ENCODE results near the gene PCDHGA8. TPM values are rescaled to one million over a fixed set of nuclear protein-coding genes. Genes with fewer than 3 reads are reported as not detected.
"Not testable (repeated sequence)": the region's sequence is repeated elsewhere in the genome, so short reads cannot be mapped to it uniquely, and the experiment has no call there.

PCDHGA8 gene
- total RNA-seq, 3 donors from 2014 or later: not detected

DNA sequence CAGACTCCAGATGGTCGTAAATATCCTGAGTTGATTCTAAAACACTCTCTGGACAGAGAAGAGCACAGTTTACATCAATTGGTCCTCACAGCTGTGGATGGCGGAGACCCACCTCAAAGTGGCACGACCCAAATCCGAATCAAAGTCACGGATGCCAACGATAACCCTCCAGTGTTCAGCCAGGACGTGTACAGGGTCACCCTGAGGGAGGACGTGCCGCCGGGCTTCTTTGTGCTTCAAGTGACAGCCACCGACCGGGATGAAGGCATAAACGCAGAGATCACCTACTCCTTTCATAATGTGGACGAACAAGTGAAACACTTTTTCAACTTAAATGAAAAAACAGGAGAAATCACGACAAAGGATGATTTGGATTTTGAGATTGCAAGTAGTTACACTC is 31.7 kb upstream of the PCDHGA8 start:
- H3K9me3 Mint-ChIP-seq: peaks cover 42% of the 10 kb centered on the region
- ATAC-seq (no peak), DNase-seq (no peak)
- H3K4me1 Mint-ChIP-seq (ENCODE audit: low read depth): no peaks in the 10 kb centered on the region
- H3K4me3 Mint-ChIP-seq: no peak overlapping the region
- peaks cover 3% of the 10 kb centered on the region for H3K36me3 Mint-ChIP-seq (ENCODE audit: insufficient read depth)
- H3K27me3 Mint-ChIP-seq (ENCODE audit: low read depth): peaks cover 86% of the 10 kb centered on the region

DNA sequence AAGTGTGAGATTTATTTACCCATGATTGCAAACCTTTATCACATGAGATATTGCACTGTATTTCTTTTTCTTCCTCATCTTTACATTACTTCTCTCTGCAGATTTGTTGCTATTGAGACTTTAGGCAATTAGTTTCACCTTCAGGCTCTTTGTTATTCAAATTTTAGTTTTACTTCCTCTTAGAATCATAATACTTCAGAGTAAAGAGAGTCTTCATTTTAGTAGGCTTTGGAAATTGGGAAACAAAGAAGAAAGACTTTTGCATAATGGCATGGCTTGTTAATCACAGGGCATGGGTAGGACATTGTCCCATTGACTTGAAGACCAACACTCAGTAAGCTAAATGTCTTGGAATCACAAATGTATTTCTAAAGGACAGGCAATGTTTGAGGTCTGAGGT is 29.7 kb upstream of the PCDHGA8 start:
- no peak for DNase-seq
- Mint-ChIP-seq H3K4me3 (no peak overlapping the region), H3K4me1 (ENCODE audit: low read depth) (no peaks in the 10 kb centered on the region), H3K9me3 (peaks cover 44% of the 10 kb centered on the region), H3K36me3 (ENCODE audit: insufficient read depth) (peaks cover 3% of the 10 kb centered on the region), H3K27me3 (ENCODE audit: low read depth) (peaks cover 83% of the 10 kb centered on the region)
- no peak for ATAC-seq

DNA sequence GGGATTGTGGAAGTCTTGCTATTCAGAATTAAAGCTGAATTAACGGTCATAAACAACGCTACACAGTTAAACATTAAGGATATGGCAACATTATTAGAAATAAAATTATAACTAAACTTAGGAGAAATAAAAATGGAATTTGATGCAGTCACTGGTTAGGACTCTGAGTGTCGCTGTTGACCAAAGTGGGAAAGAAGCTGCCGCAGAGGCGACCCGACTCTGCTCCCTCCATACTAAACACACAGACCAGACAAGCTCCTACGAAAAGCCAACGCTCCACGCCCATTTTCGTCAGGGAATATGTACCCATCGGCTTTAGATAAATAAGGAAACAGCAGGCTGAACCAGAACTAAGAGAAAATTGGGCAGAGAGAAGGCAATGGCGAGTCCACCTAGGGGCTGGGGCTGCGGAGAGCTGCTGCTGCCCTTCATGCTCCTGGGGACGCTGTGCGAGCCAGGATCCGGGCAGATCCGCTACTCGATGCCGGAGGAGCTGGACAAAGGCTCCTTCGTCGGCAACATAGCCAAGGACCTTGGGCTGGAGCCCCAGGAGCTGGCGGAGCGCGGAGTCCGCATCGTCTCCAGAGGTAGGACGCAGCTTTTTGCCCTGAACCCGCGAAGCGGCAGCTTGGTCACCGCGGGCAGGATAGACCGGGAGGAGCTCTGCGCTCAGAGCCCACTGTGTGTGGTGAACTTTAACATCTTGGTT is 28.3 kb upstream of the PCDHGA8 start, which contains the start of gene PCDHGA5:
Gene PCDHGA5, plus strand, starts transcription at position 211 of the 709 bp plus-strand sequence. Its CDS starts 169 bp downstream, at position 380.
- Mint-ChIP-seq H3K27me3 (ENCODE audit: low read depth) (peaks cover 84% of the 10 kb centered on the region), H3K36me3 (ENCODE audit: insufficient read depth) (peaks cover 3% of the 10 kb centered on the region), H3K4me1 (ENCODE audit: low read depth) (no peaks in the 10 kb centered on the region), H3K9me3 (peaks cover 38% of the 10 kb centered on the region), H3K4me3 (no peak within 1 kb of the TSS)
- ATAC-seq: no peak
- no peak for DNase-seq

DNA sequence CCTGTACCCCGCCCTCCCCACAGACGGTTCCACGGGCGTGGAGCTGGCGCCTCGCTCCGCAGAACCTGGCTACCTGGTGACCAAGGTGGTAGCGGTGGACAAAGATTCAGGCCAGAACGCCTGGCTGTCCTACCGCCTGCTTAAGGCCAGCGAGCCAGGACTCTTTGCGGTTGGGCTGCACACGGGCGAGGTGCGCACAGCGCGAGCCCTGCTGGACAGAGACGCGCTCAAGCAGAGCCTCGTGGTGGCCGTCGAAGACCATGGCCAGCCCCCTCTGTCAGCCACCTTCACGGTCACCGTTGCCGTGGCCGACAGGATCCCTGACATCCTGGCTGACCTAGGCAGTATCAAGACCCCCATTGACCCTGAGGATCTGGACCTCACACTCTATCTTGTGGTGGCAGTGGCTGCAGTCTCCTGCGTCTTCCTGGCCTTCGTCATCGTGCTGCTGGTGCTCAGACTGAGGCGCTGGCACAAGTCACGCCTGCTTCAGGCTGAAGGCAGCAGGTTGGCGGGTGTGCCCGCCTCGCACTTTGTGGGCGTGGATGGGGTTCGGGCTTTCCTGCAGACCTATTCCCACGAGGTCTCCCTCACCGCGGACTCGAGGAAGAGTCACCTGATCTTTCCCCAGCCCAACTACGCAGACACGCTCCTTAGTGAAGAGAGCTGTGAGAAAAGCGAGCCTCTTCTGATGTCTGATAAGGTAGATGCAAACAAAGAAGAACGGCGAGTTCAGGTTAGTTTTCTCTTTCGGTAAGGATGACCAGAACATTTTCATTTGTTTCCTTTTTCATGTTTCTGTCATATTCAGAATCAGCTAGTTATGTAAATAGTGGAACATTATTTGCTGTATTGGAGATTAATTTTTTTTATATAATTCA is 26.2 kb upstream of the PCDHGA8 start:
- ATAC-seq (no peak), DNase-seq (no peak)
- Mint-ChIP-seq H3K27me3 (ENCODE audit: low read depth) (peaks cover 85% of the 10 kb centered on the region), H3K4me1 (ENCODE audit: low read depth) (peaks cover 2% of the 10 kb centered on the region), H3K9me3 (peaks cover 27% of the 10 kb centered on the region), H3K36me3 (ENCODE audit: insufficient read depth) (peaks cover 2% of the 10 kb centered on the region), H3K4me3 (no peak overlapping the region)

DNA sequence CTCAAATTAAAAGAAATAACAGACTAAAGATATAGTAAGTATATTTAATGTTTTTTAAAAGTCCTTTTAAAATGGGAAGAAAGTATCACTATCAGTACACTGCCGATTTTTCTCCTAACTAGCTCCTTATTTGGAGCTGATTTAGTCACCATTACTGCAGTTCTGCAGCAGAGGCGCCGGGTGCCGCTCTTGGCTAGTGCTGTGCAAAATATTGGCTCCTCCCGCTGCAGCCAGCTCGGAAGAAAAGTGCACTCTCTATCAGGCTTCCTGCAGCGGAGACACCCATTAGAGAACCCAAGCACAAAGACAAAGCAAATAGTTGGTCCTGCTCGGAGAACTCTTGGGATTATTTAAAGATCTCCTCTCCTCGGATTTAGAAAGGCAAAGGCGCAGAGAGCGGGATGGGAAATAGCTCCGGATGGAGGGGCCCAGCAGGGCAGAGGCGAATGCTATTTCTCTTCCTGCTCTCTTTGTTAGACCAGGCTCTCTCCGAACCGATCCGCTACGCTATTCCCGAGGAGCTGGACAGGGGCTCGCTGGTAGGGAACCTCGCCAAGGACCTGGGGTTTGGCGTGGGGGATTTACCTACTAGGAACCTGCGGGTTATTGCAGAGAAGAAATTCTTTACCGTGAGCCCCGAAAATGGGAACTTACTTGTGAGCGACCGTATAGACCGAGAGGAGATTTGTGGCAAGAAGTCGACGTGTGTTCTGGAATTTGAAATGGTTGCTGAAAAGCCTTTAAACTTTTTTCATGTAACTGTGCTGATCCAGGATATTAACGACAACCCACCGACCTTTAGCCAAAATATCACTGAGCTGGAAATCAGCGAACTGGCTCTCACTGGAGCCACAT is 22.2 kb upstream of the PCDHGA8 start, which contains the start of gene PCDHGB3:
Gene PCDHGB3, plus strand, starts transcription at position 249 of the 855 bp plus-strand sequence. Its CDS starts 153 bp downstream, at position 402.
- DNase-seq (no peak), ATAC-seq (peak; percentile 73 to 80)
- Mint-ChIP-seq H3K9me3 (peaks cover 26% of the 10 kb centered on the region), H3K36me3 (ENCODE audit: insufficient read depth) (peaks cover 2% of the 10 kb centered on the region), H3K27me3 (ENCODE audit: low read depth) (peaks cover 86% of the 10 kb centered on the region), H3K4me1 (ENCODE audit: low read depth) (peaks cover 2% of the 10 kb centered on the region), H3K4me3 (peak within 1 kb of the TSS; percentile 77)

DNA sequence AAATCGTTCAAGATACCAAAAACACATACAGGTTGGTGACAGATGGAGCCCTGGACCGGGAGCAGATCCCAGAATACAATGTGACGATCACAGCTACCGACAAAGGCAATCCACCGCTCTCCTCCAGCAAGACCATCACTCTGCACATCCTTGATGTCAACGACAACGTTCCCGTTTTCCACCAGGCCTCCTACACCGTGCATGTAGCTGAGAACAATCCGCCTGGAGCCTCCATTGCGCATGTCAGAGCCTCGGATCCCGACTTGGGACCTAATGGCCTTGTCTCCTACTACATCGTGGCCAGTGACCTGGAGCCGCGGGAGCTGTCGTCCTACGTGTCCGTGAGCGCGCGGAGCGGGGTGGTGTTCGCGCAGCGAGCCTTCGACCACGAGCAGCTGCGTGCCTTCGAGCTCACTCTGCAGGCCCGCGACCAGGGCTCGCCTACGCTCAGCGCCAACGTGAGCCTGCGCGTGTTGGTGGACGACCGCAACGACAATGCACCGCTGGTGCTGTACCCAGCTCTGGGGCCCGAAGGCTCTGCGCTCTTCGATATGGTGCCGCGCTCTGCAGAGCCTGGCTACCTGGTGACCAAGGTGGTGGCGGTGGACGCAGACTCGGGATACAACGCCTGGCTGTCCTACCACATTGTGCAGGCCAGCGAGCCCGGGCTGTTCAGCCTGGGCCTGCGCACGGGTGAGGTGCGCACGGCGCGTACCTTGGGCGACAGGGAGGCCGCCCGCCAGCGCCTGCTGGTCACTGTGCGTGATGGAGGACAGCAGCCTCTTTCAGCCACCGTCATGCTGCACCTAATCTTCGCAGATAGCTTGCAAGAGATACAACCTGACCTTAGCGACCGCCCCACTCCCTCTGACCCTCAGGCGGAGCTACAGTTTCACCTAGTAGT is 20.6 kb upstream of the PCDHGA8 start:
- peaks cover 85% of the 10 kb centered on the region for H3K27me3 Mint-ChIP-seq (ENCODE audit: low read depth)
- H3K36me3 Mint-ChIP-seq (ENCODE audit: insufficient read depth): peaks cover 2% of the 10 kb centered on the region

DNA sequence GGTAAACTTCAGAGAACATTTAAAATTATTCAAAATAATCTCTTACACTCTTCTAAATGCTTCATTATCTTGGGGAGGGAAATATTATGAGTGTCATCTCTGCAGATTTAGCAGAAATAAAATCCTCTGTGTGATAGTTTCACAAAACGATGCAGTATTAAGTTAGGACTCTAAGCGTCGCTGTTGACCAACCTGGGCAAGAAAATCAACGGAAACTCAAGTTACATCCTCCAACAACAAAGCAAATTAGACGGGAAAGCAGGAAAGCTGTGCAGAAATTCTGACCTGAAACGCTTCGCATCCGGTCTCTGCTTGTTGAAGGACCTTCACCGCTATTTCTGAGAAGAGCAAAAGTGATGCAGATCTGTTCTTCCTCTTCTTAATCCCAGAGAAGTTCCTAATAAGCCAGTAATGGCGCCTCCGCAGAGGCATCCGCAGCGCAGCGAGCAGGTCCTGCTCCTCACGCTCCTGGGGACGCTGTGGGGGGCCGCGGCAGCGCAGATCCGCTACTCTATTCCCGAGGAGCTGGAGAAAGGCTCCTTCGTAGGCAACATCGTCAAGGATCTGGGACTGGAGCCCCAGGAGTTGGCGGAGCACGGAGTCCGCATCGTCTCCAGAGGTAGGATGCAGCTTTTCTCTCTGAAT is 18.6 kb upstream of the PCDHGA8 start, which contains the start of gene PCDHGA6:
Gene PCDHGA6, plus strand, starts transcription at position 219 of the 645 bp plus-strand sequence. Its CDS starts 193 bp downstream, at position 412.
- H3K36me3 Mint-ChIP-seq (ENCODE audit: insufficient read depth): peaks cover 2% of the 10 kb centered on the region
- ATAC-seq (no peak), DNase-seq (no peak)
- peaks cover 27% of the 10 kb centered on the region for H3K9me3 Mint-ChIP-seq
- H3K4me3 Mint-ChIP-seq: peak within 1 kb of the TSS; percentile 19
- H3K27me3 Mint-ChIP-seq (ENCODE audit: low read depth): peaks cover 80% of the 10 kb centered on the region
- peaks cover 2% of the 10 kb centered on the region for H3K4me1 Mint-ChIP-seq (ENCODE audit: low read depth)

More for the DNA sequence above, 20.6 kb upstream of the PCDHGA8 start:
- Mint-ChIP-seq H3K4me3 (no peak overlapping the region), H3K4me1 (ENCODE audit: low read depth) (peaks cover 2% of the 10 kb centered on the region), H3K9me3 (peaks cover 23% of the 10 kb centered on the region)
- ATAC-seq: no peak
- no peak for DNase-seq

DNA sequence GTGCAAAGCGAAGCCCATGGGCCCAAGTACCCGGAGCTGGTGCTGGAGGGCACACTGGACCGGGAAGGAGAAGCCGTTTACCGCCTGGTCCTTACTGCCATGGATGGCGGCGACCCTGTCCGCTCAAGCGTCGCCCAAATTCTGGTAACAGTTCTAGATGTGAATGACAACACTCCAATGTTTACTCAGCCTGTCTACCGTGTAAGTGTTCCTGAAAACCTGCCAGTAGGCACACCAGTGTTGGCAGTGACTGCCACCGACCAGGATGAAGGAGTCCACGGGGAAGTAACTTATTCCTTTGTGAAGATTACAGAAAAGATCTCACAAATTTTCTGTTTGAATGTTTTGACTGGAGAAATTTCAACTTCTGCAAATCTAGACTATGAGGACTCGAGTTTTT is 17.8 kb upstream of the PCDHGA8 start:
- H3K4me1 Mint-ChIP-seq (ENCODE audit: low read depth): peaks cover 2% of the 10 kb centered on the region
- no peak overlapping the region for H3K4me3 Mint-ChIP-seq
- H3K9me3 Mint-ChIP-seq: peaks cover 30% of the 10 kb centered on the region

DNA sequence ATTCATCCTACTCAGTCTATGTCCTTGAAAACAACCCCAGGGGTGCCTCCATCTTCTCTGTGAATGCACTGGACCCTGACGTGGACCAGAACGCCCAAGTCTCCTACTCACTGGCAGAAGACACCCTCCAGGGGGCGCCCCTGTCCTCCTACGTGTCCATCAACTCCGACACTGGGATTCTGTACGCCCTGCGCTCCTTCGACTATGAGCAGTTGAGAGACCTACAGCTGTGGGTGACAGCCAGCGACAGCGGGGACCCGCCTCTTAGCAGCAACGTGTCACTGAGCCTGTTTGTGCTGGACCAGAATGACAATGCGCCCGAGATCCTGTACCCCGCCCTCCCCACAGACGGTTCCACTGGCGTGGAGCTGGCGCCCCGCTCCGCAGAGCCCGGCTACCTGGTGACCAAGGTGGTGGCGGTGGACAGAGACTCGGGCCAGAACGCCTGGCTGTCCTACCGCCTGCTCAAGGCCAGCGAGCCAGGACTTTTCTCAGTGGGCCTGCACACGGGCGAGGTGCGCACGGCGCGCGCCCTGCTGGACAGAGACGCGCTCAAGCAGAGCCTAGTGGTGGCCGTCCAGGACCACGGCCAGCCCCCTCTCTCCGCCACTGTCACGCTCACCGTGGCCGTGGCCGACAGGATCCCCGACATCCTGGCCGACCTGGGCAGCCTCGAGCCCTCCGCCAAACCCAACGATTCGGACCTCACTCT is 16.8 kb upstream of the PCDHGA8 start:
- ATAC-seq; H3K4me3 Mint-ChIP-seq; DNase-seq; H3K36me3 Mint-ChIP-seq (ENCODE audit: insufficient read depth); H3K4me1 Mint-ChIP-seq (ENCODE audit: low read depth): not testable (repeated sequence)
- Mint-ChIP-seq H3K9me3 (peaks cover 30% of the 10 kb centered on the region), H3K27me3 (ENCODE audit: low read depth) (peaks cover 82% of the 10 kb centered on the region)

More for the DNA sequence above, 17.8 kb upstream of the PCDHGA8 start:
- no peak for DNase-seq
- Mint-ChIP-seq H3K27me3 (ENCODE audit: low read depth) (peaks cover 81% of the 10 kb centered on the region), H3K36me3 (ENCODE audit: insufficient read depth) (peaks cover 2% of the 10 kb centered on the region)
- no peak for ATAC-seq

DNA sequence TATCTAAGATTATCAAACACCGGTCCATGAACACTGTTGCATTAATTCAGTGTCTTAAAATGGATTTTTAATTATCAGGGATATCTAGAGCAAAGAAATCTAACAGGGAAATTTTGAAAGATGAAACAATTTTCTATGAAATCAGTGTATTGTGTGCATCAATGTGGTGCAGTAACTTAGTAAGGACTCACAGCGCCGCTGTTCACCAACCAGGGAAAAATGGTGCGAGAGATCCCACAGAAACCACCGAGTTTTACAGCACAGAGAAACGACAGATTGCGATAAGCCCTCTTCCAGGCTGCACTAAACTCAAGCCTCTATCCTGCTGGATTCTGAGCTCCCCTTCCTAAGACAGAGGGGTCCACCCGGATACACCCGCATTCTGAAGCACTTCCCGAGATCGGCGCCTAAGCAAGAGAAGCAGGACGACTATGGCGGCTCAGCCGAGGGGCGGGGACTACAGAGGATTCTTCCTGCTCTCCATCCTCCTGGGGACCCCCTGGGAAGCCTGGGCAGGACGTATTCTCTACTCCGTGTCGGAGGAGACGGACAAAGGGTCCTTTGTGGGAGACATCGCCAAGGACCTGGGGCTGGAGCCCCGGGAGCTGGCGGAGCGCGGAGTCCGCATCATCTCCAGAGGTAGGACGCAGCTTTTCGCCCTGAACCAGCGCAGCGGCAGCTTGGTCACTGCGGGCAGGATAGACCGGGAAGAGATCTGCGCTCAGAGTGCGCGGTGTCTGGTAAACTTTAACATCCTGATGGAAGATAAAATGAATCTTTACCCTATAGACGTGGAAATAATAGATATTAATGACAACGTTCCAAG is 9.8 kb upstream of the PCDHGA8 start, which contains the start of gene PCDHGA7:
Gene PCDHGA7, plus strand, starts transcription at position 274 of the 826 bp plus-strand sequence. Its CDS starts 158 bp downstream, at position 432.
- peaks cover 29% of the 10 kb centered on the region for H3K9me3 Mint-ChIP-seq
- H3K4me3 Mint-ChIP-seq: peak within 1 kb of the TSS; percentile 74
- peaks cover 2% of the 10 kb centered on the region for H3K4me1 Mint-ChIP-seq (ENCODE audit: low read depth)
- DNase-seq (no peak), ATAC-seq (no peak)
- H3K36me3 Mint-ChIP-seq (ENCODE audit: insufficient read depth): peaks cover 2% of the 10 kb centered on the region
- H3K27me3 Mint-ChIP-seq (ENCODE audit: low read depth): peaks cover 75% of the 10 kb centered on the region

DNA sequence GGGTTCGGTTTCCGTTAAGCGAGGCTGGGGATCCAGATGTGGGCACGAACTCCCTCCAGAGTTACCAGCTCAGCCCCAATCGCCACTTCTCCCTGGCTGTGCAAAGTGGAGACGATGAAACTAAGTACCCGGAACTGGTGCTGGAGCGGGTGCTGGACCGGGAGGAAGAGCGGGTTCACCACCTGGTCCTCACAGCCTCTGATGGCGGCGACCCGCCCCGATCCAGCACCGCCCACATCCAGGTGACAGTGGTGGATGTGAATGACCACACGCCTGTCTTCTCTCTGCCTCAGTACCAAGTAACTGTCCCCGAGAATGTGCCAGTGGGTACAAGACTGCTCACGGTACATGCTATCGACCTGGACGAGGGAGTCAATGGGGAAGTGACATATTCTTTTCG is 9.1 kb upstream of the PCDHGA8 start:
- ATAC-seq (no peak), DNase-seq (no peak)
- Mint-ChIP-seq H3K4me1 (ENCODE audit: low read depth) (peaks cover 2% of the 10 kb centered on the region), H3K27me3 (ENCODE audit: low read depth) (peaks cover 76% of the 10 kb centered on the region), H3K36me3 (ENCODE audit: insufficient read depth) (peaks cover 3% of the 10 kb centered on the region), H3K4me3 (no peak overlapping the region), H3K9me3 (peaks cover 30% of the 10 kb centered on the region)
